HG02571 (cell line): ENCODE measurements around the gene EHMT2.

Source experiments
- ATAC-seq: cut with Tn5 transposase; IDR thresholded peaks from one replicate; pipeline ENCODE4 v1.9.1; 2021; ENCODE audit warnings: mild to moderate bottlenecking, moderate library complexity; ENCODE audit not compliant: unreplicated experiment

The EHMT2 gene

GRCh38 chr6:31892821-31893220 is 4.7 kb downstream of the EHMT2 start:
- ATAC-seq: no peak

- no peak for ATAC-seq
These were observed 8.0 kb downstream of the EHMT2 start for GRCh38 chr6:31889331-31889972.

- ATAC-seq: no peak
These were observed 8.9 kb downstream of the EHMT2 start for GRCh38 chr6:31888276-31889258.

GRCh38 chr6:31887173-31888007 is 10.1 kb downstream of the EHMT2 start:
- no peak for ATAC-seq

- ATAC-seq: no peak
These were observed 10.9 kb downstream of the EHMT2 start for GRCh38 chr6:31886541-31886991.

GRCh38 chr6:31884528-31885035 is 12.9 kb downstream of the EHMT2 start:
- ATAC-seq: no peak

GRCh38 chr6:31883676-31884075 is 13.8 kb downstream of the EHMT2 start:
- ATAC-seq: no peak

- ATAC-seq: no peak
These were observed 15.2 kb downstream of the EHMT2 start for GRCh38 chr6:31882344-31882743.

GRCh38 chr6:31881136-31881859 is 16.2 kb downstream of the EHMT2 start:
- no peak for ATAC-seq

GRCh38 chr6:31880616-31881015 is 16.9 kb downstream of the EHMT2 start:
- ATAC-seq: no peak

- no peak for ATAC-seq
These were observed 17.6 kb downstream of the EHMT2 start for GRCh38 chr6:31879901-31880300.

- no peak for ATAC-seq
These were observed 18.4 kb downstream of the EHMT2 start for GRCh38 chr6:31879143-31879542.

- ATAC-seq: no peak
These were observed 18.8 kb downstream of the EHMT2 start, which contains the start of gene SLC44A4 for GRCh38 chr6:31878726-31879125. Gene SLC44A4 (minus strand): TSS chr6:31878997. CDS start chr6:31878980, 17 bp downstream.

- ATAC-seq: no peak
These were observed 19.3 kb downstream of the EHMT2 start for GRCh38 chr6:31878222-31878621.

- no peak for ATAC-seq
These were observed 19.8 kb downstream of the EHMT2 start for GRCh38 chr6:31877651-31878161.

GRCh38 chr6:31877125-31877650 is 20.3 kb downstream of the EHMT2 start:
- no peak for ATAC-seq

- ATAC-seq: no peak
These were observed 21.1 kb downstream of the EHMT2 start for GRCh38 chr6:31876357-31876756.

- ATAC-seq: no peak
These were observed 21.6 kb downstream of the EHMT2 start for GRCh38 chr6:31875877-31876276.

GRCh38 chr6:31874836-31875572 is 22.5 kb downstream of the EHMT2 start:
- no peak for ATAC-seq
